SW480 (cell line): Measurements from ENCODE around the gene ZNF304.
"Not testable (repeated sequence)": the region's sequence is repeated elsewhere in the genome, so short reads cannot be mapped to it uniquely, and the experiment has no call there.

Experiments
- DNase-seq: peaks from one replicate; pipeline ENCODE4 v3.0.0-alpha.2; 2016; ENCODE audit warnings: low spot score

ZNF304 gene

DNA sequence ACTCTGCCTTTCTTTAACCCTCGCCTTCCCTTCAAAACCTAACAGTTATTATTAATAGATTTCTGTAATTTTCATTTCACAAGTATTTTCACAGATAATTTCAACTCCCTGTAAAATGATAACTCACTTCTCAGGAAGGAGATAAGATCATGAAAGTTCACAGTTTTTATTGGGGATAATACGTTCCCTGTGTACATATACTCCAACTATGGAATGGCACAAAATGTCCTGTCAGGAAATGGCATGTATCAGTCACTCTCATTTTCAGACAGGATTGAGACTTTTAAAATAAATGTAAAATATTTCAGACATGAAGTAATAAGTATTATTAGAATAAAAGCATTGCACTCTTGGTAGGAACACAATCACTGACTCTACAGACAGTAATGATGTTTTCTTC, 11.3 kb downstream of the ZNF304 start:
- DNase-seq = no peak

DNA sequence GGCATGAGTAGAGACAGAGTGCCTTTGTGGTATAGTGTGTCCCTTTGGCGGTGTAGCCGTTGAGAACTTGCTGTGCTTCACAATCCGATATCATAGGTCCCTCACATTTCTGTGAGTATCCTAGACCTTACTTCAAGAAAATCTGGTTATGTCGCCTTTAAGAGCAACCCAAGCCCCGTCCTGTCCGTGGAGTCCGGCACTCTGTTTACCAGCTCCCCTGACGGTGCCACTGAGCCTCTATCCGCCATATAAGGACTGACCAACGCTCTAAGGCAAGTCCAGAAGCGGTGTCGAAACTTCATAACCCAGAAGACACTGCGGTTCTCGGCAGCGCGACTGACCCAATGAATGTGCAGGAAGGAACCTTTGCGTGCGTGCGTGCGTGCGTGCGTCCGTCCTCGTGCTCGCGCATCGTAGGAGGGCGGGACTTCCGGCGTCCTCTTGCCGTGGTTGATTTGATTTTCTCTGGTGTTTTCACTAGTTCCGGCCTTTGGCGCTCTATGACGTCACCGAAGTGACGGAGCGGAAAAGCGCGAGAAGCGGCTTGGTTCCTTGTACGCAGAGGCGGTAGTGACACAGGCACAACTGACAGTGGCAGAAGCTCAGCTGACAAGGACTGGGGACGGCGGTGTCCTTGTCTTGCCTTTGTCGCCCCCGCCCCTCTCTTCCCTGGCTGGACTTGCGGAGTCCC, 12.1 kb downstream of the ZNF304 start, which contains the start of the genes TRAPPC2B and ZNF547:
TRAPPC2B (plus strand) TSS at position 555 of the 691 bp plus-strand sequence. CDS start 1,283 bp downstream, outside the sequence.
ZNF547 (plus strand) TSS at position 555 of the 691 bp plus-strand sequence. CDS start 5,005 bp downstream, outside the sequence.
- DNase-seq = peak; percentile 99

DNA sequence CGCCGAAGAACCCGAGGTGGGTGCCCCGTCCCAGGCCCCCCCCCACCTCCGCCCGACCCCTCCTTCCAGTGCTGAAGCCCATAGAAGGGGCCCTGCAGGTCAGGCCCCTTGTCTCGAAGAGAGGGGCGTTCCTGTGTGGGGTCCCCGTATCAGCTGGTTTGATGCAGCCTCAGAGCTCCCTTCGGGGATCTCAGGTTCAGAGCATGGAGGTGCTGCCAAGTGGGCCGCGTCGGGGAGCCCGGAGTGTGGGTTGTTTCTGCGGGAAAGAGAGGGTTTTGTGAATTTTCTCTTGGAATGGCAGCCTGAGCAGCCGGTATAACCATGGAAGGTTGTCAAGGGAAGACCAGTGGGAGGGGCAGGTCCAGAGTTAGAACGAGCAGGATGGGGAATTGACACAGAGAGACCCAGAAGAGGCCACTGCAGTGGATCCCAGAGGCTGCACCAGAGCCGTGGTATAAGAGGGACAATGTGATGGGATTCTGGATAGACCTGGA, 12.7 kb downstream of the ZNF304 start:
- DNase-seq = no peak

DNA sequence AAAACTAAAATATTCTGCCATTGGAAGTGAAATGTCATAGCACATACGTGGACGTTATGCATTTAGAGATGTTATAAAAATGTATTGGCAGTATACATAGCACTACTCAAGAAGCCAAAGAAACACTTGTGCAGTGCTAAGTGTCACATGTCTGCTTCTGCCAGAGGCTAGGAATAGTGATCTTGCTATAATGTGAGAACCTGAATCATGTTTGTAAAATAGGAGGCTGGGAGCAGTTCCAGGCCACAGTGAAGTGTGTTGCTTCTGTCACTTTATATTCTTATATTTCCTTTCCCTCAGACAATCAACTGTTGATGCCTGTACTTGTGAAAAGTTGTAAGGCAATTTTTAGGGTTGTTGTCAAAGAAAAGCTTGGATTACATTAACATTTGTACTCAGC, 15.7 kb downstream of the ZNF304 start:
- no peak for DNase-seq

DNA sequence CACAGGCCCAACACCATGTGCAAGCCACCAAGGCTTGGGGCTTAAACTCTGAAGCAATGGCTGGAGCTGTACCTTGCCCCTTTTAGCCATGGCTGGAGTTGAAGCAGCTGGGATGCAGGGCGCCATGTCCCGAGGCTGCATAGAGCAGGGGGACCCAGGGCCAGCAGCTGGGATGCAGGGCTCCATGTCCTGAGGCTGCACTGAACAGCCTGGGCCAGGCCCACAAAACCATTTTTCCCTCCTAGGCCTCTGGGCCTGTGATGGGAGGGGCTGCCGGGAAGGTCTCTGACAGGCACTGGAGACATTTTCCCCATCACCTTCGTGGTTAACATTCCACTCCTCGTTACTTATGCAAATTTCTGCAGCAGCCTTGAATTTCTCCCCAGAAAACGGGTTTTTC, 23.1 kb downstream of the ZNF304 start:
- DNase-seq = no peak

DNA sequence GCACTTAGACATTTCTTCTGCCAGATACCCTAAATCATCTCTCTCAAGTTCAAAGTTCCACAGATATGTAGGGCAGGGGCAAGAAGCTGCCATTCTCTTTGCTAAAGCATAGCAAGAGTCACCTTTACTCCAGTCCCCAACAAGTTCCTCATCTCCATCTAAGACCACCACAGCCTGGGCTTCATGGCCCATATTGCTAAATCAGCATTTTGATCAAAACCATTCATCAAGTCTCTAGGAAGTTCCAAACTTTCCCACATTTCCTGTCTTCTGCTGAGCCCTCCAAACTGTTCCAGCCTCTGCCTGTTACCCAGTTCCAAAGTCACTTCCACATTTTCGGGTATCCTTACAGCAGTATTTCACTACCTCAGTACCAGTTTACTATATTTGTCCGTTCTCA, 23.6 kb downstream of the ZNF304 start:
- DNase-seq = not testable (repeated sequence)

DNA sequence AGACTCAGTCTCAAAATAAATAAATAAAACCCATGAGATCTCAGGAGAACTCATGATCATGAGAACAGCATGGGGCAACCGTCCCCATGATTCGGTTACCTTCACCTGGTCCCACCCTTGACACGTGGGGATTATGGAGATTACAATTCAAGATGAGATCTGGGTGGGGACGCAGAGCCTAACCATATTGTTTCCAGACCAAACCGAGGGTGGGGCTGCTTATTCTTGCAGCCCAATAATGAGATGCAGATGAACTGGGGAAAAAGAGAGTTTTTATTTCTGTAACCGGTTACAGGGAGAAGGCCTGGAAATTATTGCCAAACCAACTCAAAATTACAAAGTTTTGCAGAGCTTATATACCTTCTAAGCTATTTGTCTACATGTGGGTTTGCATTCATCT, 25.1 kb downstream of the ZNF304 start:
- no peak for DNase-seq

DNA sequence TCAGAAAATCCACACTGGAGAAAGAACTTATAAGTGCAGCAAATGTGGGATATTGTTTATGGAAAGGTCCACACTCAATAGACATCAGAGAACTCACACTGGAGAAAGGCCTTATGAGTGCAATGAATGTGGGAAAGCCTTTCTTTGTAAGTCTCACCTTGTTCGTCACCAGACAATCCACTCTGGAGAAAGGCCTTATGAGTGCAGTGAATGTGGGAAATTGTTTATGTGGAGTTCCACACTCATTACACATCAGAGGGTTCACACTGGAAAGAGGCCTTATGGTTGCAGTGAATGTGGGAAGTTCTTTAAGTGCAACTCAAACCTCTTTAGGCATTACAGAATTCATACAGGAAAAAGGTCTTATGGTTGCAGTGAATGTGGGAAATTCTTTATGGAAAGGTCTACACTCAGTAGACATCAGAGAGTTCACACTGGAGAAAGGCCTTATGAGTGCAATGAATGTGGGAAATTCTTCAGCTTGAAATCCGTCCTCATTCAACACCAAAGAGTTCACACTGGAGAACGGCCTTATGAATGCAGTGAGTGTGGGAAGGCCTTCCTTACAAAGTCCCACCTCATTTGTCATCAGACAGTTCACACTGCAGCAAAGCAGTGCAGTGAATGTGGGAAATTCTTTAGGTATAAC, 26.6 kb downstream of the ZNF304 start:
- no peak for DNase-seq

DNA sequence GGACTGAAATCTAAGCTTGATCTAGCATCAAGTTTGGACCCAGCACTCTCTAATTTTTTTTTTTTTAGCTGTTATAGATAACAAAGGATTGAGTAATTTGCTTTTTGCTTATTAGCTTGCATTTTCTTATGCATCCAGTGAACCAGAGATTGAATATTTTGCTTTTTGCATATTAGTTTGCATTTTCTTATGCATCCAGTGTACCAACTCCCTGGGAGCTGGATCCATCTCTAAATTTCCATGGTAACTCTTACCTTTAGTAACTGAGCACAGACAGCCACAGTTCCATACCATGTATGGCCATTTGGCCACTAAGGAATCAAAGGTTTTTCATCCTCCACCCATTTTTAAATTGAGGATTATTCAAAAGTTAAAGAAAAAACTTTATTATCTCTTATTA, 29.9 kb downstream of the ZNF304 start:
- DNase-seq = no peak

DNA sequence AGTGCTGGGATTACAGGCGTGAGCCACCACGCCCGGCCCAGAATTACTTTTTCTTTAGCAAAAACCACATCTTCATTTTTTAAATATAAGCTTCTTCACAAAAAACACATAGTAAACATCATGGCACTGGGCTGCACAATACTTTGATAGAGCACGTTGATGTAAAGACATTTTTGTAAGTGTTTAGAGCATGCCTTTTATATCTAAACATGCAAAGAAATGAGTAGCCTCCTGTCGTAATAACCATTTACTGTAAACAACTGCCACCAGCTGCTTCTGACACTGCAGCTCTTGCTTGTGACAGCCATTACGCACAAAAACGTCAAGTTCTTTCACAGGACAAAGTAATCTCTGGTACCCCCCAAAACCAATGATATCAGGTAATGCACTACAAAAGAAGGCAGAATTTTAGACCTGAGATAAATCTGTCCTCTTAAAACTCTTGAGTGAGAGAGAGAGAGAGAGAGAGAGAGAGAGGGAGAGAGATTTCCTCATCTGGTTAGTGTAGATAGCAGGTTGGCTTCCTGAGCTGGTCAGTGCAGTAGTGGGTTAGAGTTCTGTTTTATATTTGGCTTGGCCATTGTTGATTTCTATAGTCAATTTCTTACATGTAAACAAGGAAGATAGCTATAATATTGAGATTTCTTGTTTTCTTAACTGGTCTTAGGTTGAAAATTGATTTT, 31.9 kb downstream of the ZNF304 start:
- no peak for DNase-seq

DNA sequence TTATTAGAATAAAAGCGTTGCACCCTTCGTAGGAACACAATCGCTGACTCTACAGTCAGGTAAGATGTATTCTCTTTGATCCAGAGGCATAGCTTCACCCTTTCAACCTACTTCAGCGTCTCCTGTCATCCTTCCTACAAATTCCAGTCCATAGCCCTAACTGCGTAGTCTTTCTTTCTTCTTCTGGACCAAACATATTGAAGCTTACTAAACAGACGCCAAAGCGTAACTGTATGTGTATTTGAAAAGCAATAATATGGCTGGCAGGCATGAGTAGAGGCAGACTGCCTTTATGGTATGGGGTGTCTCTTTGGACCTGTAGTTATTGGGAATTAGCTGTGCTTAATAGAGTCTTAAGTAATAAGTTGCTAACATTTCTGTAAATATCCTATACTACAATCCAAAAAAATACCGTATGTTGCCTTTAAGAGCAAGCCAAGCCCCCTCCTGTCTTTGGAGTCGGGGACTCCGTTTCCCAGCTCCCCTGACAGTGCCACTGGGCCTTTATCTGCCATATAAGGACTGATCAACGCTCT, 38.2 kb downstream of the ZNF304 start:
- DNase-seq = no peak

DNA sequence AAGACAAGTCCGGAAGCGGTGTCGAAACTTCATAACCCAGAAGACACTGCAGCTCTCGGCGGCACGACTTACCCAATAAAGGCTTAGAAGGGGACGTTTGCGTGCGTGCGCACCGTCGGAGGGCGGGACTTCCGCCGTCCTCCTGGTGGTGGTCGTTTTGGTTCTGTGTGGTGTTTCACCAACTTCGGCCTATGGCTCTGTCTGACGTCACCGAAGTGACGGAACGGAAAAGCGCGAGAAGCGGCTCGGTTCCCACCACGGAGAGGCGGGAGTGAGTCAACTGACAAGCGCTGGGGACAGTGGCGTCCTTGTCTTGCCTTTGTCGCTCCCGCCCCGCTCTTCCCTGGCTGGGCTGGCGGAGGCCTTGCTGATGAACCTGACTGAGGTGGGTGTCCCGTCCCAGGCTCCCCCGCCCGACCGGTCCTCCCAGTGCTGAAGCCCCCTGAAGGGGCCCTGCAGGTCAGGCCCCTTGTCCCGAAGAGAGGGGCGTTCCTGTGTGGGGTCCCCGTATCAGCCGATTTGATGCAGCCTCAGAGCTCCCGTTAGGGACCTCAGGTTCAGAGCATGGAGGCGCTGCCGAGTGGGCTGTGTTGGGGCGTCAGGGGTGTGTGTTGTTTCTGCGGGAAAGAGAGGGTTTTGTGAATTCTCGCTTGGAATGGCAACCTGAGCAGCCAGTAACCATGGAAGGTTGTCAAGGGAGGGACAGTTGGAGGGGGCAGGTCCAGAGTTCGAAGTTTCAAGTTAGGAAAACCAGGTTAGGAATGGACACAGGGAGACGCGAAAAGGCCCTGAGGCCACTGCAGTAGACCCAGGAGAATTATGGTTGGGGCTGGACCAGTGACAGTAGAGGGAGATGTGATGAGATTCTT, 38.9 kb downstream of the ZNF304 start, which contains the start of gene ZNF548:
ZNF548 (plus strand) TSS at position 125 of the 869 bp plus-strand sequence; CDS start at position 371, 246 bp downstream.
- peak; percentile 86 for DNase-seq

DNA sequence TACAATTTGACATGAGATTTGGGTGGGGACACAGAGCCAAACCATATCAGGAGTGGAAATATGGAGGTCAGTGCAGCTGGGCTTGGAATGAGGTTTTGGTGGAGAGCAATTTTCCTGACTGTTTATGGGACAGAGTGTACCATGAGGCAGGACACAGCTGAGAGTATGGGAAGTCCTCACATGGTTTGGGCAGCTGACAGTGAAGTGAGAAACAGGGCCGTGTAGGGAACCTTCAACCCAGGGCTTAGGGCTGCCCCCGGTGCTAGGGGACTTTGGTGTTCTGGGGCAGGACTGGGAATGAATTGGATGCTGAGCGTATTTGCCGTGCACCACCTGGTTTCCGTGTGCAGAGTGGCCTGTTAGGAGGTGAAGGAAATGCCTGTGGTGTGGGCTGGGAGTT, 44.6 kb downstream of the ZNF304 start:
- no peak for DNase-seq

DNA sequence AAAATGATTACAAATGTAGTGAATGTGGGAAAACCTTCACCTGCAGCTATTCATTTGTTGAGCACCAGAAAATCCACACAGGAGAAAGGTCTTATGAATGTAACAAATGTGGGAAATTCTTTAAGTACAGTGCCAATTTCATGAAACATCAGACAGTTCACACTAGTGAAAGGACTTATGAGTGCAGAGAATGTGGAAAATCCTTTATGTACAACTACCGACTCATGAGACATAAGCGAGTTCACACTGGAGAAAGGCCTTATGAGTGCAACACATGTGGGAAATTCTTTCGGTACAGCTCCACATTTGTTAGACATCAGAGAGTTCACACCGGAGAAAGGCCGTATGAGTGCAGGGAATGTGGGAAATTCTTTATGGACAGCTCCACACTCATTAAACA, 47.8 kb downstream of the ZNF304 start:
- no peak for DNase-seq

DNA sequence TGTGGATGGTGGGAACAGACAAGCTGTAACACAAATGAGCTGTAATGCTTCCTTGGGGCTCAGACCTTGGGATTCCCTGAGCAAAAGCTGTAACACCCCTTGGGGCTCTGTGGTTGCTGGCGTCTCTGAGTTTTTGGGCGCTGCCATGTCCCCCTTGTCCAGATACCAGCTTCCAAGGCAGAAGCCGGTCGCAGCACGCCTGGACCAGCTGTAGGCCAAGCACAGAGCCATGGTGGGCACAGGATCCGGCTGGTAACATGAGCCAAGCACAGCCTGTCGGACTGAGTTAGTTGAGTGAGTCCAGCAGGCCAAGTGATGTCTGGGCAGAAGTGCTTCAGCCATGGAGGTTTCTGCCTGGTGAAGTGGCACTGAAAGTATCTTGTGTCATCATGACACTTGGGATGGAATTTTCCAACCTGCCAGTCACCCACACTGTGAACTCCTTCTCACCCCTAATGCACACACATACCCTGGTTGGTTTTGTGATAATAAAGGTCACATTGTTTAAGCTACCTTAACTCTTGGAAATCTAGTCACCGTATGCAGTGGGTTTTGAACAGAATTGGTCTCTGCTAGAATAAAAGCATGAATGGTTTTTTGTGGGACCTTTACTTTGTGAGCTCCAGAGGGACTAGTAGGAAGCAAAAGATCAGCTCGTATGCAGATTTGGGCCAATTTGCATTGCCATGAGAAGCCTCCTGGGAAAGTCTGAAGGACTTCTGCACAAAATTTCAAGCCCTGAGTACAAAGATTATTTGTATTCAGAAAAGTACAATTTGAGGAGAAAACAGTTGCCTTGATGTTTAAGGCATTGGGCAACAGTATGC, 52.9 kb downstream of the ZNF304 start:
- DNase-seq = no peak

DNA sequence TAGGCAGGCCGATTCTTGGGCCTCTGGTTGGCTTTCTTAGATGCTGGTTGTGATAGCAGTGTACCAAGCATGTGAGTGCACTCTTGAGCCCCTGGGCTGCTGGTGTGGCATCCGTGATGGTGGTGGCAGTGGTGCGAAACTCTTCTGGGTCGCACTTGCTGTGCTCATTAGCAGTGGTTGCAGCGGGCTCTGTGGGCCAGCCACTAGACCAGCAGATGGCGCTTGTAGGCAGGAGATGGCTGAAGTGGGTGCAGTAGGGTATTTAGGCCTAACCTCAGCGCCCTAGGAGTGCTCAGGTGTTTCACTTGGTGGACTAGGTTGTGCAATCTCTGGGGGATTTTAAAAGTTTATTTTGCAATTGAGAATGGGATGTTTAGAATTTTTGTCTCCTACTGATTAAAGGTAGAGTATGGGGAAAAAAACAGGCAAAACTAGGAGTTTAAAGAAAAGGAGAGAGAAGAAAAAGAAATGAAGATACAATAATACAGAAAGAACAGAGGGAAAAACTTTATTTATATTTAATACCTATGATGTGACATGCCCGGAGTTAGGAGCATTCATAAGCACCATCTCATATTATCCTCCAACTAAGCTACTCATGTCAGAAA, 55.5 kb downstream of the ZNF304 start:
- peak; percentile 31 for DNase-seq
